Mucosa of descending colon (tissue), 3 donors: Measurements from ENCODE around the gene MCTP1. TPM values are rescaled to one million over a fixed set of nuclear protein-coding genes. Genes with fewer than 3 reads are reported as not detected.

ENCODE experiments used
- ATAC-seq: fragments of 200-7000 bp; cut with Tn5 transposase; one replicate; pipeline ENCODE4 v1.9.1; 2020; ENCODE audit warnings: mild to moderate bottlenecking, moderate library complexity
- DNase-seq, 3 donors: peaks; one replicate each; pipeline ENCODE4 v3.0.0-alpha.2; 2020
- H3K36me3 ChIP-seq: fragments of 200-600 bp; one replicate; pipeline ENCODE4 v1.8.0; 2021; ENCODE audit warnings: low read depth, mild to moderate bottlenecking
- H3K4me1 ChIP-seq: fragments of 200-600 bp; one replicate; pipeline ENCODE4 v1.8.0; 2021; ENCODE audit warnings: low read depth, mild to moderate bottlenecking
- H3K4me3 ChIP-seq: fragments of 200-600 bp; one replicate; pipeline ENCODE4 v1.8.0; 2021; ENCODE audit warnings: mild to moderate bottlenecking
- H3K9me3 ChIP-seq: fragments of 200-600 bp; one replicate; pipeline ENCODE4 v1.8.0; 2021; ENCODE audit warnings: mild to moderate bottlenecking
- CTCF ChIP-seq: fragments of 200-600 bp; IDR thresholded peaks from one replicate; pipeline ENCODE4 v1.8.0; 2022; ENCODE audit warnings: antibody characterized with exemption, mild to moderate bottlenecking
- intact Hi-C, 2 donors: fragments of 100-400 bp; cut with DNase I in 1 of 2; cut with micrococcal nuclease in 1 of 2; formaldehyde crosslinking; loops; one replicate each; pipeline versions ENCODE4 v1.11.0 to v1.11.1; 2022; cut with DNase I, micrococcal nuclease
- total RNA-seq, 3 donors: library from RNA; stranded (reverse); fragmentation: NEBNext Ultra II Directional in 2 of 3; extraction: Animal tissue kit (Norgen Biotek cat#: 25700) in 2 of 3; gene quantifications; one replicate each; pipeline versions ENCODE4 v1.2.1 to v1.2.4, GENCODE V29; 2021 to 2023
- donor health status: DM: no; HTN: no; CAD: no; lungs with moderate emphysema.
- donor health status: DM: no; HTN: no; CAD: no.
- donor health status: DM: no; HTN: yes; CAD: no.

MCTP1 gene
- total RNA-seq, 3 donors from 2014 or later, result 6.8 to 12.3 (median 7.7) TPM

DNA sequence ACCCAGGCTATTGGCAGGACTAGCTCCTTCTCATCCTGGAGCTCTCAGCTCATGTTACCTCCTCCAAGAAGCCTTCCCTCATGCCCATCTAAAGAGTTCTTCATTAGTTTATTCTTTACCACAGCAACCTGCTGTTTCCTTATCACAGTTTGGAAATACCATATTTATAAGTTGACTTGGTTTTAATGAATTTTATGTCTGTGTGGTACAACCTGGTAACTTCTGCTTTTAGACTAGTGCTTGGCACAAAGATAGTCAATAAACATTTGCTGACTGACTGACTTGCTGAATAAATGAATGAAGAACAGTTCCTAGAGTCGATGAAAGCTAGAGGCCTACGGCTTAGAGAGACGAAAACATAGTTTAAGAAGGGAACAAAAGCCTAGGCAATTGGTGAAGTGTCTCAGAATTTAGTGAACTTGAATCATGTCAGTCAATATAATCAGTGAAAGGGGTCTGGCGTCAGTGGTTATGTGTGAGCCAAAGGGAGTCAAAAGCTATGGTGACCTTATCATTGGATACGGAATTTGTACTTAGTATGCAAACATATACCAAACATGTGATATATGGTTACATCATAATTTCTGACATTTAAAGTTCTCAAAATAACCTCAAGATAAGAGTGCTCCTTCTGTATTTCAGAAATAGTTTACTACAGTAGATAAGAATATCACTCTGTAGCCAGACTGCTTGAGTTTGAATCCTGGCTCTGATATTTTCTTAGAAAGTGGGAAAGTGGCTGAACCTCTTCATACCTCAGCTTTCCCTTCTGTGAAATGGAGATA lies 239.5 kb downstream of the MCTP1 start:
- no peak for TF ChIP-seq CTCF
- intact Hi-C loops, result no loop called here
- Histone ChIP-seq H3K4me1 (no peaks in the 10 kb centered on the region), H3K4me3 (no peak overlapping the region), H3K36me3 (no peaks in the 10 kb centered on the region), H3K9me3 (no peaks in the 10 kb centered on the region)
- DNase-seq (no peak), ATAC-seq (no peak)

DNA sequence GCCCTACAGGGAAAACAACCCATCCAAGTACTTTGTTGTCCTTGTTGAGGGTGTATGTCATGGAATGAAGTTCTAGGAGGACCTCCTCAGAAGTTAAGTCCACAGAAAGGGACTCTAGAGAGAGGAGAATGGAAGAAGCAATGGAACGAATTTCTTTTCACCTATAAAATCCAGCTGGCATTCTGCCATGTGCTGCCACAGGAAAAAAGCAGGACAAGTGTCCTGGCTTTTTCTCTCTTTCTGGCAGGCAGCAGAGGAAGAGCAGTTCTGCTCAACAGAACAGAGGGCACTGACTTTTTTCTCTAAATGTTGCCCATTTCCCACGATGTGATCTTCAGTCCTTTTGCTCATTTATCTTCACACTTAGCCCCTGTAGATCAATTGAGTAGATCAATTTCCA lies 240.8 kb downstream of the MCTP1 start:
- ATAC-seq, result no peak
- Histone ChIP-seq H3K9me3 (no peaks in the 10 kb centered on the region), H3K36me3 (no peaks in the 10 kb centered on the region), H3K4me3 (no peak overlapping the region), H3K4me1 (no peaks in the 10 kb centered on the region)
- no peak for TF ChIP-seq CTCF
- intact Hi-C loops, result no loop called here
- no peak for DNase-seq

DNA sequence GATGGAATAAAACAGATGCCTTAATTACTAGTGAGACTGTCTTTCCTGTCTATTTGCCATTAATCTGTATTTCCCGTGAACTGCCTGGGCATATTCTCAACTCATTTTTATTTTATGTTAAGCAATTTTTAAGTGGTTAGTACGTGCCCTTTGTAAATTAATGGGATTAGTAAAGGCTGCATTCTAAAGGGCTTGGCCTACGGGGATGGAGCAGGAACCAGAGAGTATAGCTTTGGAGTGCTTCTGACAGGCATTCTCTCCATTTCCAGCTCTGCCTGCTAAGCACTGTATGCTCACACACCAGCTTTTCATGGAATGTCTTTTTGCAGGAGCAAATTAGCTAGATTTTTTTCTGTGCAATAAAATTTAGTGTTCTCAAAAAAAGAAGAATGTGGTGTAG lies 241.2 kb downstream of the MCTP1 start:
- intact Hi-C loops, result no loop called here
- Histone ChIP-seq H3K4me3 (no peak overlapping the region), H3K36me3 (no peaks in the 10 kb centered on the region), H3K4me1 (no peaks in the 10 kb centered on the region), H3K9me3 (no peaks in the 10 kb centered on the region)
- TF ChIP-seq CTCF, result no peak
- ATAC-seq (no peak), DNase-seq (no peak)

DNA sequence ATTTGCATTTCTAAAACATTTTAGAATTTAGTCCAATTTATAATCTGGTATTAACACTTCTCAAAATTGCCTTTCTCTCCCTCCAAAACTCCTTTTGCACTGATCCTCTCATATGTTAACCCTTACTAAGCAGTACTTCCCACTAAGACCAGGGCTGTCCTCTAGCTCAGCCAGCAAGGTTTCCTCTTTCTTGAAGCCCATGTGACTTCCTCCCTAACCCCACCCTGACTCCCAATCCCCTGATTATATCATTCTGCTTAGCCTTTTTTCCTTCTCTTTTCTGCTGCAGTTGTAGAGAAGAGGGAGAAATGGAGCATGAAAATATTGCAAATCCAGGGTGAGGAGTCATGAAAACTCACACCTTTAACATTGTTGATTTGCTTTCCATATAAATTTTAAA lies 241.7 kb downstream of the MCTP1 start:
- no peaks in the 10 kb centered on the region for H3K4me1 ChIP-seq
- TF ChIP-seq CTCF, result no peak
- H3K36me3 ChIP-seq, result no peaks in the 10 kb centered on the region
- H3K9me3 ChIP-seq, result no peaks in the 10 kb centered on the region
- DNase-seq (no peak), ATAC-seq (no peak)
- intact Hi-C loops, result no loop called here
- H3K4me3 ChIP-seq, result no peak overlapping the region

GRCh38 chr5:95042037-95042436 lies 242.9 kb downstream of the MCTP1 start:
- DNase-seq (no peak), ATAC-seq (no peak)
- TF ChIP-seq CTCF, result no peak
- no peaks in the 10 kb centered on the region for H3K4me1 ChIP-seq
- intact Hi-C loops, result no loop called here
- H3K36me3 ChIP-seq, result no peaks in the 10 kb centered on the region
- H3K9me3 ChIP-seq, result no peaks in the 10 kb centered on the region
- H3K4me3 ChIP-seq, result no peak overlapping the region
